Measurements from ENCODE around the gene ZNF445. TPM values are rescaled to one million over a fixed set of nuclear protein-coding genes. Genes with fewer than 3 reads are reported as not detected.

ZNF445 gene
- total and polyA plus RNA-seq, 8 donors: 1.6 to 17.1 (median 4.8) TPM

- no peaks in the 10 kb centered on the region for H3K36me3 ChIP-seq
- H3K9me3 ChIP-seq: no peaks in the 10 kb centered on the region
- H3K4me3 ChIP-seq: no peak overlapping the region
- intact Hi-C loops (cut with DNase I; ENCODE audit: low total_unique reads): no loop called here
- no peak overlapping the region for H3K27ac ChIP-seq
- peaks cover 0 to 15% (median 4%) of the 10 kb centered on the region in 3 donors for H3K27me3 ChIP-seq
- TF ChIP-seq POLR2A (IDR thresholded peaks at IDR 0.05): no peak
- TF ChIP-seq EP300 (IDR thresholded peaks at IDR 0.05): no peak
- no peak for TF ChIP-seq POLR2AphosphoS5 (IDR thresholded peaks at IDR 0.05)
- no peak for TF ChIP-seq CTCF (IDR thresholded peaks at IDR 0.05)
- no peak for DNase-seq
- 51 to 67% (median 63%) methylated on average over 2 of the region's 2 CpGs for WGBS, 5 donors
- no peaks in the 10 kb centered on the region for H3K4me1 ChIP-seq
Measured at GRCh38 chr3:44518782-44519156, 41.3 kb upstream of the ZNF445 start.

- TF ChIP-seq EP300 (IDR thresholded peaks at IDR 0.05): no peak
- no peak for TF ChIP-seq POLR2AphosphoS5 (IDR thresholded peaks at IDR 0.05)
- TF ChIP-seq POLR2A (IDR thresholded peaks at IDR 0.05): no peak
- no peak for TF ChIP-seq CTCF (IDR thresholded peaks at IDR 0.05)
- H3K4me1 ChIP-seq: peaks cover 0 to 5% (median 4%) of the 10 kb centered on the region in 4 donors
- H3K27ac ChIP-seq: no peak overlapping the region
- 65 to 74% (median 70%) methylated on average over 2 to 3 of the region's 3 CpGs for WGBS, 5 donors
- H3K9me3 ChIP-seq: no peaks in the 10 kb centered on the region
- peaks cover 0 to 8% (median 4%) of the 10 kb centered on the region in 3 donors for H3K27me3 ChIP-seq
- no peak for DNase-seq
- intact Hi-C loops (cut with DNase I; ENCODE audit: low total_unique reads): no loop called here
- no peaks in the 10 kb centered on the region for H3K36me3 ChIP-seq
- no peak overlapping the region for H3K4me3 ChIP-seq
Measured at GRCh38 chr3:44516230-44516629, 38.8 kb upstream of the ZNF445 start.

GRCh38 chr3:44513513-44513912 is 36.0 kb upstream of the ZNF445 start:
- no peak overlapping the region for H3K4me3 ChIP-seq
- TF ChIP-seq EP300 (IDR thresholded peaks at IDR 0.05): no peak
- no peak for TF ChIP-seq POLR2A (IDR thresholded peaks at IDR 0.05)
- no peak for TF ChIP-seq CTCF (IDR thresholded peaks at IDR 0.05)
- no peak overlapping the region for H3K27ac ChIP-seq
- no peak for DNase-seq
- no peaks in the 10 kb centered on the region for H3K36me3 ChIP-seq
- WGBS, 5 donors: 35 to 44% (median 38%) methylated on average over 3 of the region's 3 CpGs
- H3K4me1 ChIP-seq: peaks cover 16 to 22% (median 18%) of the 10 kb centered on the region in 4 donors
- H3K9me3 ChIP-seq: no peaks in the 10 kb centered on the region
- H3K27me3 ChIP-seq: no peaks in the 10 kb centered on the region
- intact Hi-C loops (cut with DNase I; ENCODE audit: low total_unique reads): no loop called here

GRCh38 chr3:44511238-44511566 is 33.7 kb upstream of the ZNF445 start:
- Histone ChIP-seq H3K27ac (peak overlapping the region; percentile 82 to 96 (median 95)), H3K27me3 (no peaks in the 10 kb centered on the region), H3K9me3 (no peaks in the 10 kb centered on the region), H3K36me3 (peaks cover 0 to 12% (median 9%) of the 10 kb centered on the region in 4 donors), H3K4me1 (peaks cover 16 to 39% (median 22%) of the 10 kb centered on the region in 4 donors), H3K4me3 (peak overlapping the region; percentile 63 to 96 (median 92))
- TF ChIP-seq POLR2A (IDR thresholded peaks at IDR 0.05) (no peak), EP300 (IDR thresholded peaks at IDR 0.05) (no peak), CTCF (IDR thresholded peaks at IDR 0.05) (no peak), POLR2AphosphoS5 (IDR thresholded peaks at IDR 0.05) (no peak)
- intact Hi-C loops (cut with DNase I; ENCODE audit: low total_unique reads): no loop called here
- WGBS, 5 donors: 27 to 37% (median 32%) methylated on average over 4 of the region's 4 CpGs
- DNase-seq: no peak
